GM21447 (cell line): ENCODE results near the gene CD79A.

ENCODE experiments used
- ATAC-seq: cut with Tn5 transposase; IDR thresholded peaks from one replicate; pipeline ENCODE4 v1.9.1; 2021; ENCODE audit not compliant: unreplicated experiment

CD79A gene

GRCh38 chr19:41883463-41883820, 6.4 kb downstream of the CD79A start:
- ATAC-seq, result no peak

DNA sequence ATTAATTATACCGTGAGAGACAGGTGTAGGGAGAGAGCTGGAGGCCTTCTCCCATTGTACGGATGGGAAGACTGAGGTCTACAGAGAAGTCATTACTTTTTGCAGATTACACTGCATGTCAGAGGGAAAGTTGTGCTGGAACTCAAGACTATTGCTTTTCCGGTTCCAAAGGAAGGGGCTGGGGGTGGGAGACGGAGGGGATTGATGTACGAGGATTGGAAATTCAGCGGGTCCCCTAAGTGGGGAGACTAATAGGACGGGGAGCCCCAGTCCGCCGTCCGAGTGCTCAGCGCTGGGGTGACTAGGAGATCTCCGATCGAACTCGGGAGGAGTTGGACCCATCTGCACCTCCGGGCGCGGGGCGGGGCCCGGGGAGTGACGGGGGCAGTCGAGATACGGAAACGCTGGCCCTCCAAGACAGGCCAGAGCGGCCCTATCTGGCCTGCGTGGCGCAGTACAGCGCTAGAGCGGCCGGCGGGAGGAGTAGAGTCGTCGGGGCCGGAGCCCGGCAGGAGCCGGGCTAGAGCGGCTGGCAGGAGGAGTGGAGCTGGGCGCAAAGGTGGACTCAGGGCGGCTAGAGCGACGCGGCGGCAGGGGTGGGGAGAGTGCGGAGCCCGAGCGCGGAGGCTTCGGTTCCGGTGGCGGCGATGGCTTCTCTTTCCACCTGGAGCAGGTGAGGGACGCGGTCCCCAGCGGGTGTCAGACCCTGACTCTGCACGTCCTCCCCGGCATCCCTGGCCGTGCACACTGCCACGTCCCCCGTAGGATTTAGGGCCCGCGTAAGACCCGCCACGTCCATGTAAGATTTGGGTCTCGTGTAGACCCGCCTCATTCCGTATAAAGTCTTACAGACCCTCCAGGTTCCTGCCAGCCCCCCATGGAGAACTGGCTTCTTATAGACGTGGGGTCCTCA, 7.0 kb downstream of the CD79A start:
- ATAC-seq, result peak; percentile 65

- no peak for ATAC-seq
Observed at GRCh38 chr19:41886761-41887710, 10.0 kb downstream of the CD79A start.

- no peak for ATAC-seq
Observed at GRCh38 chr19:41887711-41888382, 10.8 kb downstream of the CD79A start.

DNA sequence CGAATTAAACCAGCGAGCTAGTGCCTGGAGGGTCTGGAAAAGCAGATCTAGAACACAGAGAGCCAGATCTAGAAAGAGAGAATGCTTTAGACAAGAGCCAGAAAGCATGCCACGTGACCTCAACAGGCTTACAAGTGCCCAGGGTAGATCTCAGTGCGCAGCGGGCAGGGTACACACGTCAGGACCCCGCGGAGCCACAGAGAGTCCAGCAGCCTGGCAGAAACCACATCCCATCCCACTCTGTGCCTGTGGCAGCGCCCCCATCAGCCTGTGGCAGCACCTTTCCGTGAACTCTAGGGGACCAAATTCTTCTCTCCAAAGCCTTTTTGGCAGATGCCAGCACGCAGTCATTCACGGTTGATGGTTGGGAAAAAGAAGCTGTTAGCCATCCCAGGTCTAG, 11.8 kb downstream of the CD79A start:
- ATAC-seq, result no peak

GRCh38 chr19:41889896-41890295, 12.8 kb downstream of the CD79A start:
- no peak for ATAC-seq

- no peak for ATAC-seq
Observed at GRCh38 chr19:41890936-41891335, 13.9 kb downstream of the CD79A start.

DNA sequence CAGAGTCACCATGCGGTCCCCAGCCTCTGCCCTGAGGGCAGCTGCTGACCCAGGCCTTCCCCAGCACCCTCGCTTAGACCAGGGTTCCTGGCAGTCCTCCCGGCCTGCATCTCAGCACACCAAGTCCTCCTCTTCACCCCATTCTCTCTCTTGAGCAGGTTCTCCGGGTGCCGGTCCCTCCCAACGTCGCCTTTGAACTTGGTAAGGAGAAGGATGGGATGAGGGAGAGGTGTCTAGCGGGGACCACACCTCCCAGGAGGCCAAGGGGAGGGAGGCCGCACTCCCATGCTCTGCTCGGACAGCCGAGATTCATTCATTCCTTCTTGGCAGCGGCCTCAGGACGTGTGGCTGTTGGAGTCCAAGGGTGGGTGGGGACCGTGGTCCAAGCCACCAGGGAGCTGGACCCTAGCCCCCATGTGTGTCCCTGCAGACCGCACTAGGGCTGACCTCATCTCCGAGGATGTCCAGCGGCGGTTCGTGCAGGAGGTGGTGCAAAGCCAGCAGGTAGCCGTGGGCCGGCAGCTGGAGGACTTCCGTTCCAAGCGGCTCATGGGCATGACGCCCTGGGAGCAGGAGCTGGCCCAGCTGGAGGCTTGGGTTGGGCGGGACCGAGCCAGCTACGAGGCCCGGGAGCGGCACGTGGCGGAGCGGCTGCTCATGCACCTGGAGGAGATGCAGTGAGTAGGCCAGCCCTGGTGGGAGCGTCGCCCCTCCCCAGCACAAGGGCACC, 15.3 kb downstream of the CD79A start:
- no peak for ATAC-seq

DNA sequence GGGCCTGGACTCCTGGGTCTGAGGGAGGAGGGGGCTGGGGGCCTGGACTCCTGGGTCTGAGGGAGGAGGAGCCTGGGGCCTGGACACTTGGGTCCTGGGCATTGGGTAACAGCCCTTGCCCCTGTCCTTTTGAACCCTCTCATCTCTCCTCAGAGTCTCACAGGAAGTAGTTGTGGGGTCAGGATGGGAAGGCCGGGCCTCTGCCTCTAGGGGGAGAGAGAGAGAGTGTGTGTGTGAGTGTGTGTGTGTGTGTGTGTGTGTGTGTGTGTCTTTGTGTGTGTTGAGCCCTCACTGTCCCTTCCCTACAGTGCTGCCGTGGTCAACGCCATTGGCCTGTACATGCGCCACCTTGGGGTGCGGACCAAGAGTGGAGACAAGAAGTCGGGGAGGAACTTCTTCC, 16.8 kb downstream of the CD79A start:
- ATAC-seq, result no peak

DNA sequence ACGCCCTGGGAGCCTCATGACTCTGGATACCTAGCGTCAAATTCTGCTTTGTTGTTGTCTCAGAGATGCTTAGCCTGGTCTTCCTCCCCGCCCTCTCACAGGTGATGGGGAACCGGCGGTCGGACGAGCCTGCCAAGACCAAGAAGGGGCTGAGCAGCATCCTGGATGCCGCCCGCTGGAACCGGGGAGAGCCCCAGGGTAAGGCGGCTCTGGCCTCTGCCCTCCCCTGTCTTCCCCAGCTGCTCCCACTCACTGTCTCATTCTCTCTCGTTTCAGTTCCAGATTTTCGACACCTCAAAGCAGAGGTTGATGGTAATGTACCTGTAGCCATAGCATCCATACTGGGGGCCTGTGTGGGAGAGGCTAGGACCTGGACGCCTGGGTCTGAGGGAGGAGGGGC, 17.3 kb downstream of the CD79A start:
- ATAC-seq, result no peak

DNA sequence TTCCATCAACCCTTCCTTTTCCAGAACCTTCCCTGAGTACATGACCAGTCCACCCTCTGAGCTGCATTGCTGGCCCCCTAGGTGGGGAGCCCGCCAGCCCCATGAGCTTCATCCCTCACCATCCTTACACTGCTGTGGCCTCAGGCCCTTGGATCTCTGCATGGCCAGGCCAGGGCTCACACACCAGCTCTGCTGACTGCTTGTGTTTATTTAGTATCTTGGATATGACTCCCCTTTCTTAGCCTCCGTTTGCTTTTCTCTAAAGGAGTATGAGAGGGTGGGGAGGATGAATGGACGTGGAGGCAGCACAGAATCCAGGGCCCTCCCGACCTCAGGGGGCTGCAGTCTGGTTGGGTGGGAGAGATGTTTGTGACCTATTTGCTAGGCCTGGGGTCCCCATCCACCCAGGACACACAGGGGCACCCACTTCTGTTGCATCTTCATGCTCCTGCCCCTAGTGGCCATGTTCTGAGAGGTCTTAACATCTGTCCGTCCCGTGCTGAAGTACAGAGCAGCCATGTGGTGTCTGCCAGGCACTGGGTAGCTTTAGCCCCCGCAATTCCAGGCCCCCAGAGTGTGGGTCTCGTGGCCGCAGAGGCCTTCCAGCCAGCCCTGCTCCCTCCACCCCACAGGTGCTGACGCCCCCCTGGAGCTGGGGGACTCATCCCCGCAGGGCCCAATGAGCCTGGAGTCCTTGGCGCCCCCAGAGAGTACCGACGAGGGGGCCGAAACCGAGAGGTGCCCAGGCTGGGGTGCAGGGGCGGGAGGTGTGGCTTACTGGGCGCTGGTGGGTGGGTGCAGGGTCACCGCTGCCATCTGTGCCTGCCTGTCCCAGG, 18.9 kb downstream of the CD79A start:
- ATAC-seq, result no peak

GRCh38 chr19:41896581-41896942, 19.5 kb downstream of the CD79A start:
- ATAC-seq, result no peak

DNA sequence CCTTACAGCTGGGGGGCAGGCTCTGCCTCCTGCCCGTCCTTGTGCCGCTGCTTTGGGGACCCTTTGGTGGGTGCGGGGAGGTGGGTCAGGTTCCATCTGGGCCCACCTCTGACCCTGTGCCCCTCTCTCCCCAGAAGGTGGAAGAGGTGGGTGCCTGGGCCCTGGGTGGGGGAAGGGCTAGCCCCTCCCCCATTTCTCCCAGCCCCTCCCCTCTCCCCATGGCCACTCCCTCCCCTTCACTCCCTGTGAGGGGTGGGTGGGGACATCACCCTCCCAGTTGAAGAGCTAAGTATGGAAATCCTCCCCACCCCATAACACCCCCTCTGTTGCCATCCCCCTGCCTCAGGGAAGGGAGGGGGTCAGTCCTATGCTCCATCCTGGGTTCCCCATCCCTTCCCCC, 20.1 kb downstream of the CD79A start:
- no peak for ATAC-seq

GRCh38 chr19:41897820-41898219, 20.7 kb downstream of the CD79A start:
- ATAC-seq, result no peak

- no peak for ATAC-seq
Observed at GRCh38 chr19:41898235-41898634, 21.2 kb downstream of the CD79A start.

GRCh38 chr19:41901707-41902360, 24.8 kb downstream of the CD79A start:
- no peak for ATAC-seq

- no peak for ATAC-seq
Observed at GRCh38 chr19:41902594-41902993, 25.5 kb downstream of the CD79A start.

GRCh38 chr19:41903193-41903953, 26.3 kb downstream of the CD79A start:
- no peak for ATAC-seq
